CD4-positive, alpha-beta T cell treated with Interleukin-15 for 1 hour (primary cell): ENCODE results near the gene NUP210L.
"Not testable (repeated sequence)": the region's sequence is repeated elsewhere in the genome, so short reads cannot be mapped to it uniquely, and the experiment has no call there.

ENCODE experiments used
- DNase-seq: peaks from one replicate; pipeline ENCODE4 v3.0.0-alpha.2; 2020

NUP210L gene

GRCh38 chr1:153987621-153988020 lies 167.3 kb downstream of the NUP210L start:
- no peak for DNase-seq

GRCh38 chr1:153985941-153986761 lies 168.7 kb downstream of the NUP210L start, which contains the start of gene RAB13:
Gene RAB13, minus strand, starts transcription at chr1:153986339. Its CDS starts 103 bp downstream, at chr1:153986236.
- no peak for DNase-seq

GRCh38 chr1:153985341-153985912 lies 169.4 kb downstream of the NUP210L start:
- DNase-seq: peak; percentile 42

GRCh38 chr1:153984123-153984894 lies 170.6 kb downstream of the NUP210L start:
- DNase-seq: no peak

- not testable (repeated sequence) for DNase-seq
Observed at GRCh38 chr1:153981735-153982134, 173.1 kb downstream of the NUP210L start.

- DNase-seq: not testable (repeated sequence)
Observed at GRCh38 chr1:153979091-153979490, 175.8 kb downstream of the NUP210L start.

- no peak for DNase-seq
Observed at GRCh38 chr1:153978274-153978909, 176.5 kb downstream of the NUP210L start.

- peak; percentile 81 for DNase-seq
Observed at GRCh38 chr1:153977250-153978240, 177.3 kb downstream of the NUP210L start, which contains the start of gene JTB. Gene JTB, minus strand, starts transcription at chr1:153977674. Its CDS starts 422 bp downstream, at chr1:153977252.

GRCh38 chr1:153976819-153977249 lies 178.0 kb downstream of the NUP210L start:
- DNase-seq: no peak

GRCh38 chr1:153973525-153973924 lies 181.3 kb downstream of the NUP210L start:
- DNase-seq: no peak

GRCh38 chr1:153973071-153973470 lies 181.8 kb downstream of the NUP210L start:
- no peak for DNase-seq

GRCh38 chr1:153970346-153970745 lies 184.5 kb downstream of the NUP210L start:
- DNase-seq: no peak

- no peak for DNase-seq
Observed at GRCh38 chr1:153968972-153969371, 185.9 kb downstream of the NUP210L start.

- DNase-seq: no peak
Observed at GRCh38 chr1:153968408-153968807, 186.5 kb downstream of the NUP210L start.

GRCh38 chr1:153968000-153968363 lies 186.9 kb downstream of the NUP210L start:
- no peak for DNase-seq

- peak; percentile 91 for DNase-seq
Observed at GRCh38 chr1:153967107-153967999, 187.5 kb downstream of the NUP210L start, which contains the start of gene CREB3L4. Gene CREB3L4, plus strand, starts transcription at chr1:153967902. Its CDS starts 624 bp downstream, at chr1:153968526.

- DNase-seq: no peak
Observed at GRCh38 chr1:153963850-153964331, 191.0 kb downstream of the NUP210L start.

GRCh38 chr1:153963030-153963849 lies 191.6 kb downstream of the NUP210L start, which contains the start of gene SLC39A1:
Gene SLC39A1, minus strand, starts transcription at chr1:153963537. Its CDS starts 822 bp downstream, at chr1:153962715.
- peak; percentile 92 for DNase-seq
